OCI-M1 (cell line): Measurements from ENCODE around the gene CTPS1.
A peak's percentile ranks its signal among the peaks of the same experiment; 100 is the strongest.

Experiments
- DNase-seq: peaks from one replicate; lab custom pipeline; 2025; lab: John Stamatoyannopoulos, UW

Gene CTPS1

GRCh38 chr1:41023279-41023990, 43.9 kb downstream of the CTPS1 start:
- DNase-seq = peak; percentile 6

- no peak for DNase-seq
These were observed 45.5 kb downstream of the CTPS1 start for GRCh38 chr1:41024953-41025352.

- no peak for DNase-seq
These were observed 46.7 kb downstream of the CTPS1 start for GRCh38 chr1:41025979-41026819.

- no peak for DNase-seq
These were observed 48.6 kb downstream of the CTPS1 start for GRCh38 chr1:41028034-41028642.

GRCh38 chr1:41030872-41031616, 51.5 kb downstream of the CTPS1 start:
- DNase-seq = no peak

GRCh38 chr1:41032147-41032546, 52.7 kb downstream of the CTPS1 start:
- DNase-seq = no peak

GRCh38 chr1:41033272-41033671, 53.8 kb downstream of the CTPS1 start:
- DNase-seq = peak; percentile 13

GRCh38 chr1:41037116-41037903, 57.8 kb downstream of the CTPS1 start:
- no peak for DNase-seq

- DNase-seq = no peak
These were observed 58.6 kb downstream of the CTPS1 start for GRCh38 chr1:41038110-41038509.

- no peak for DNase-seq
These were observed 62.2 kb downstream of the CTPS1 start for GRCh38 chr1:41041614-41042270.

GRCh38 chr1:41044187-41044586, 64.7 kb downstream of the CTPS1 start:
- DNase-seq = no peak

- DNase-seq = no peak
These were observed 66.2 kb downstream of the CTPS1 start for GRCh38 chr1:41045740-41046139.

GRCh38 chr1:41046347-41046775, 66.9 kb downstream of the CTPS1 start:
- DNase-seq = no peak

GRCh38 chr1:41048540-41048939, 69.0 kb downstream of the CTPS1 start:
- no peak for DNase-seq

- no peak for DNase-seq
These were observed 71.5 kb downstream of the CTPS1 start for GRCh38 chr1:41051022-41051421.

- DNase-seq = peak; percentile 29
These were observed 73.8 kb downstream of the CTPS1 start for GRCh38 chr1:41053316-41053715.

- no peak for DNase-seq
These were observed 77.4 kb downstream of the CTPS1 start for GRCh38 chr1:41056907-41057306.
